ENCODE results near the gene MRPS9.

The MRPS9 gene

GRCh38 chr2:105073591-105073990 lies 35.7 kb downstream of the MRPS9 start:
- Histone ChIP-seq H4K20me1 (ENCODE audit: low read depth, low read length) (no peaks in the 10 kb centered on the region), H3F3A (ENCODE audit: insufficient read depth) (no peaks in the 10 kb centered on the region), H2AFZ (ENCODE audit: low read depth, low read length, severe bottlenecking) (no peak overlapping the region), H3K9ac (ENCODE audit: low read length) (no peak overlapping the region), H3K4me3 (ENCODE audit: insufficient read depth, low read length, poor library complexity, severe bottlenecking) (no peak overlapping the region), H3K9me3 (ENCODE audit: insufficient read depth, low read length) (no peaks in the 10 kb centered on the region), H3K27ac (ENCODE audit: low read depth, low read length) (no peak overlapping the region), H3K27me3 (ENCODE audit: low read length) (no peaks in the 10 kb centered on the region), H3K4me2 (ENCODE audit: low read depth, low read length, poor library complexity, severe bottlenecking) (no peak overlapping the region), H3K79me2 (ENCODE audit: insufficient read depth, low read length) (no peaks in the 10 kb centered on the region), H3K36me3 (ENCODE audit: low read length) (no peaks in the 10 kb centered on the region), H3K9me2 (replicated peaks; ENCODE audit: insufficient read depth, low read length) (no peaks in the 10 kb centered on the region)
- no peak for TF ChIP-seq CTCF (IDR thresholded peaks at IDR 0.05; ENCODE audit: insufficient read depth, low read length, poor library complexity, severe bottlenecking)
- TF ChIP-seq EZH2phosphoT487 (conservative IDR thresholded peaks at IDR 0.05; ENCODE audit: low read length) = no peak

GRCh38 chr2:105076121-105076520 lies 38.3 kb downstream of the MRPS9 start:
- no peak overlapping the region for H3K27ac ChIP-seq (ENCODE audit: low read depth, low read length)

GRCh38 chr2:105078906-105079495 lies 41.1 kb downstream of the MRPS9 start:
- no peaks in the 10 kb centered on the region for H3K36me3 ChIP-seq (ENCODE audit: low read length)
- no peaks in the 10 kb centered on the region for H3K27me3 ChIP-seq (ENCODE audit: low read length)
- no peaks in the 10 kb centered on the region for H3F3A ChIP-seq (ENCODE audit: insufficient read depth)
- no peak overlapping the region for H3K4me2 ChIP-seq (ENCODE audit: low read depth, low read length, poor library complexity, severe bottlenecking)
- no peaks in the 10 kb centered on the region for H3K9me2 ChIP-seq (replicated peaks; ENCODE audit: insufficient read depth, low read length)
- no peak overlapping the region for H3K27ac ChIP-seq (ENCODE audit: low read depth, low read length)
- no peak overlapping the region for H3K4me3 ChIP-seq (ENCODE audit: insufficient read depth, low read length, poor library complexity, severe bottlenecking)
- no peak overlapping the region for H3K9ac ChIP-seq (ENCODE audit: low read length)
- TF ChIP-seq EZH2phosphoT487 (conservative IDR thresholded peaks at IDR 0.05; ENCODE audit: low read length) (no peak), CTCF (IDR thresholded peaks at IDR 0.05; ENCODE audit: insufficient read depth, low read length, poor library complexity, severe bottlenecking) (no peak)
- H3K9me3 ChIP-seq (ENCODE audit: insufficient read depth, low read length) = no peaks in the 10 kb centered on the region
- no peaks in the 10 kb centered on the region for H3K79me2 ChIP-seq (ENCODE audit: insufficient read depth, low read length)
- no peaks in the 10 kb centered on the region for H4K20me1 ChIP-seq (ENCODE audit: low read depth, low read length)
- no peak overlapping the region for H2AFZ ChIP-seq (ENCODE audit: low read depth, low read length, severe bottlenecking)

More at GRCh38 chr2:105076121-105076520, 38.3 kb downstream of the MRPS9 start:
- no peak overlapping the region for H3K9ac ChIP-seq (ENCODE audit: low read length)
- no peaks in the 10 kb centered on the region for H3K9me3 ChIP-seq (ENCODE audit: insufficient read depth, low read length)
- no peak overlapping the region for H2AFZ ChIP-seq (ENCODE audit: low read depth, low read length, severe bottlenecking)
- no peak overlapping the region for H3K4me3 ChIP-seq (ENCODE audit: insufficient read depth, low read length, poor library complexity, severe bottlenecking)
- H3K9me2 ChIP-seq (replicated peaks; ENCODE audit: insufficient read depth, low read length) = no peaks in the 10 kb centered on the region
- no peaks in the 10 kb centered on the region for H3K79me2 ChIP-seq (ENCODE audit: insufficient read depth, low read length)
- no peaks in the 10 kb centered on the region for H3K36me3 ChIP-seq (ENCODE audit: low read length)
- H4K20me1 ChIP-seq (ENCODE audit: low read depth, low read length) = no peaks in the 10 kb centered on the region
- H3F3A ChIP-seq (ENCODE audit: insufficient read depth) = no peaks in the 10 kb centered on the region
- H3K27me3 ChIP-seq (ENCODE audit: low read length) = no peaks in the 10 kb centered on the region
- TF ChIP-seq CTCF (IDR thresholded peaks at IDR 0.05; ENCODE audit: insufficient read depth, low read length, poor library complexity, severe bottlenecking) = no peak
- no peak for TF ChIP-seq EZH2phosphoT487 (conservative IDR thresholded peaks at IDR 0.05; ENCODE audit: low read length)
- no peak overlapping the region for H3K4me2 ChIP-seq (ENCODE audit: low read depth, low read length, poor library complexity, severe bottlenecking)
